T-helper 1 cell treated with Interleukin-12 subunit alpha and Interleukin-12 subunit beta and Interleukin-4 antibody, amounts not matched to agents 30 μg/mL and 1 μg/mL, for 36 hours (primary cell): ENCODE measurements around the gene CDKL5.
"Not testable (repeated sequence)": the region's sequence is repeated elsewhere in the genome, so short reads cannot be mapped to it uniquely, and the experiment has no call there.

Experiments used
- H3K27ac Mint-ChIP-seq: one replicate; pipeline ENCODE4 v1.8.0; 2021; ENCODE audit warnings: mild to moderate bottlenecking, mixed read lengths
- H3K27me3 Mint-ChIP-seq: one replicate; pipeline ENCODE4 v1.8.0; 2021; ENCODE audit warnings: low read depth, mixed read lengths
- H3K36me3 Mint-ChIP-seq: one replicate; pipeline ENCODE4 v1.8.0; 2021; ENCODE audit warnings: low read depth, mixed read lengths
- H3K4me1 Mint-ChIP-seq: one replicate; pipeline ENCODE4 v1.8.0; 2021; ENCODE audit warnings: low read depth, mixed read lengths
- H3K4me3 Mint-ChIP-seq: one replicate; pipeline ENCODE4 v1.8.0; 2021; ENCODE audit warnings: mild to moderate bottlenecking, moderate library complexity, mixed read lengths
- H3K9me3 Mint-ChIP-seq: one replicate; pipeline ENCODE4 v1.8.0; 2021; ENCODE audit warnings: mixed read lengths

CDKL5 gene

GRCh38 chrX:18433288-18433687 is 7.9 kb downstream of the CDKL5 start:
- not testable (repeated sequence) for H3K4me3 Mint-ChIP-seq, H3K36me3 Mint-ChIP-seq, H3K27me3 Mint-ChIP-seq, H3K9me3 Mint-ChIP-seq, H3K27ac Mint-ChIP-seq, H3K4me1 Mint-ChIP-seq

- no peak overlapping the region for H3K27ac Mint-ChIP-seq
- H3K4me1 Mint-ChIP-seq, result no peaks in the 10 kb centered on the region
- H3K36me3 Mint-ChIP-seq, result no peaks in the 10 kb centered on the region
- H3K9me3 Mint-ChIP-seq, result no peaks in the 10 kb centered on the region
- no peaks in the 10 kb centered on the region for H3K27me3 Mint-ChIP-seq
- H3K4me3 Mint-ChIP-seq, result no peak overlapping the region
Observed at GRCh38 chrX:18434896-18435295, 9.5 kb downstream of the CDKL5 start.

- no peak overlapping the region for H3K27ac Mint-ChIP-seq
- no peaks in the 10 kb centered on the region for H3K27me3 Mint-ChIP-seq
- H3K36me3 Mint-ChIP-seq, result no peaks in the 10 kb centered on the region
- H3K4me1 Mint-ChIP-seq, result no peaks in the 10 kb centered on the region
- no peaks in the 10 kb centered on the region for H3K9me3 Mint-ChIP-seq
- no peak overlapping the region for H3K4me3 Mint-ChIP-seq
Observed at GRCh38 chrX:18436017-18436416, 10.6 kb downstream of the CDKL5 start.

GRCh38 chrX:18440835-18441234 is 15.4 kb downstream of the CDKL5 start:
- no peak overlapping the region for H3K4me3 Mint-ChIP-seq
- H3K27me3 Mint-ChIP-seq, result no peaks in the 10 kb centered on the region
- H3K9me3 Mint-ChIP-seq, result no peaks in the 10 kb centered on the region
- H3K27ac Mint-ChIP-seq, result no peak overlapping the region
- no peaks in the 10 kb centered on the region for H3K36me3 Mint-ChIP-seq
- no peaks in the 10 kb centered on the region for H3K4me1 Mint-ChIP-seq

- H3K4me3 Mint-ChIP-seq, result no peak overlapping the region
- H3K27me3 Mint-ChIP-seq, result no peaks in the 10 kb centered on the region
- H3K9me3 Mint-ChIP-seq, result no peaks in the 10 kb centered on the region
- no peaks in the 10 kb centered on the region for H3K36me3 Mint-ChIP-seq
- H3K27ac Mint-ChIP-seq, result no peak overlapping the region
- no peaks in the 10 kb centered on the region for H3K4me1 Mint-ChIP-seq
Observed at GRCh38 chrX:18441780-18442367, 16.5 kb downstream of the CDKL5 start.

- no peaks in the 10 kb centered on the region for H3K36me3 Mint-ChIP-seq
- no peaks in the 10 kb centered on the region for H3K27me3 Mint-ChIP-seq
- no peaks in the 10 kb centered on the region for H3K4me1 Mint-ChIP-seq
- H3K27ac Mint-ChIP-seq, result no peak overlapping the region
- H3K9me3 Mint-ChIP-seq, result no peaks in the 10 kb centered on the region
- no peak overlapping the region for H3K4me3 Mint-ChIP-seq
Observed at GRCh38 chrX:18448416-18448815, 23.0 kb downstream of the CDKL5 start.

- Mint-ChIP-seq H3K27ac (no peak overlapping the region), H3K4me3 (no peak overlapping the region), H3K36me3 (no peaks in the 10 kb centered on the region), H3K27me3 (no peaks in the 10 kb centered on the region), H3K4me1 (no peaks in the 10 kb centered on the region), H3K9me3 (no peaks in the 10 kb centered on the region)
Observed at GRCh38 chrX:18449236-18449635, 23.8 kb downstream of the CDKL5 start.

- H3K36me3 Mint-ChIP-seq, result no peaks in the 10 kb centered on the region
- no peaks in the 10 kb centered on the region for H3K27me3 Mint-ChIP-seq
- H3K4me1 Mint-ChIP-seq, result no peaks in the 10 kb centered on the region
- H3K27ac Mint-ChIP-seq, result no peak overlapping the region
- H3K9me3 Mint-ChIP-seq, result no peaks in the 10 kb centered on the region
- no peak overlapping the region for H3K4me3 Mint-ChIP-seq
Observed at GRCh38 chrX:18455384-18455783, 30.0 kb downstream of the CDKL5 start.

- H3K27ac Mint-ChIP-seq, result no peak overlapping the region
- H3K36me3 Mint-ChIP-seq, result no peaks in the 10 kb centered on the region
- H3K27me3 Mint-ChIP-seq, result no peaks in the 10 kb centered on the region
- no peaks in the 10 kb centered on the region for H3K9me3 Mint-ChIP-seq
- H3K4me3 Mint-ChIP-seq, result no peak overlapping the region
- no peaks in the 10 kb centered on the region for H3K4me1 Mint-ChIP-seq
Observed at GRCh38 chrX:18457000-18457399, 31.6 kb downstream of the CDKL5 start.

GRCh38 chrX:18461431-18461830 is 36.0 kb downstream of the CDKL5 start:
- Mint-ChIP-seq H3K4me1 (no peaks in the 10 kb centered on the region), H3K4me3 (no peak overlapping the region), H3K27me3 (no peaks in the 10 kb centered on the region), H3K36me3 (no peaks in the 10 kb centered on the region), H3K27ac (no peak overlapping the region), H3K9me3 (no peaks in the 10 kb centered on the region)

- Mint-ChIP-seq H3K27ac (no peak overlapping the region), H3K4me3 (no peak overlapping the region), H3K27me3 (no peaks in the 10 kb centered on the region), H3K36me3 (no peaks in the 10 kb centered on the region), H3K4me1 (no peaks in the 10 kb centered on the region), H3K9me3 (no peaks in the 10 kb centered on the region)
Observed at GRCh38 chrX:18464499-18464898, 39.1 kb downstream of the CDKL5 start.

GRCh38 chrX:18465051-18465450 is 39.6 kb downstream of the CDKL5 start:
- H3K4me1 Mint-ChIP-seq, result no peaks in the 10 kb centered on the region
- no peak overlapping the region for H3K27ac Mint-ChIP-seq
- H3K36me3 Mint-ChIP-seq, result no peaks in the 10 kb centered on the region
- no peaks in the 10 kb centered on the region for H3K9me3 Mint-ChIP-seq
- no peak overlapping the region for H3K4me3 Mint-ChIP-seq
- no peaks in the 10 kb centered on the region for H3K27me3 Mint-ChIP-seq

GRCh38 chrX:18468599-18468998 is 43.2 kb downstream of the CDKL5 start:
- Mint-ChIP-seq H3K36me3 (no peaks in the 10 kb centered on the region), H3K9me3 (no peaks in the 10 kb centered on the region), H3K4me3 (no peak overlapping the region), H3K4me1 (no peaks in the 10 kb centered on the region), H3K27ac (no peak overlapping the region), H3K27me3 (no peaks in the 10 kb centered on the region)

- no peak overlapping the region for H3K27ac Mint-ChIP-seq
- no peaks in the 10 kb centered on the region for H3K27me3 Mint-ChIP-seq
- no peaks in the 10 kb centered on the region for H3K36me3 Mint-ChIP-seq
- H3K9me3 Mint-ChIP-seq, result no peaks in the 10 kb centered on the region
- no peaks in the 10 kb centered on the region for H3K4me1 Mint-ChIP-seq
- no peak overlapping the region for H3K4me3 Mint-ChIP-seq
Observed at GRCh38 chrX:18471296-18471695, 45.9 kb downstream of the CDKL5 start.

GRCh38 chrX:18490806-18491555 is 65.6 kb downstream of the CDKL5 start:
- Mint-ChIP-seq H3K27ac (no peak overlapping the region), H3K4me1 (no peaks in the 10 kb centered on the region), H3K27me3 (no peaks in the 10 kb centered on the region), H3K9me3 (no peaks in the 10 kb centered on the region), H3K4me3 (no peak overlapping the region), H3K36me3 (no peaks in the 10 kb centered on the region)
